Neural cell (in vitro differentiated cells): Measurements from ENCODE around the gene KRTAP4-4. TPM values are rescaled to one million over a fixed set of nuclear protein-coding genes. Genes with fewer than 3 reads are reported as not detected.
"Not testable (repeated sequence)": the region's sequence is repeated elsewhere in the genome, so short reads cannot be mapped to it uniquely, and the experiment has no call there.

Source experiments
- H2AFZ ChIP-seq: fragments of 200-600, 300-800 bp; sonication (generic), shearing (Covaris generic); 2 replicates; pipeline ENCODE4 v1.6.0; 2014; ENCODE audit warnings: low read depth, mild to moderate bottlenecking, antibody characterized with exemption, low read length, moderate library complexity
- H3F3A ChIP-seq: fragments of 200-600 bp; shearing (Covaris generic); 2 replicates; pipeline ENCODE4 v1.6.1; 2016; ENCODE audit warnings: mild to moderate bottlenecking, moderate library complexity, mixed read lengths, antibody characterized with exemption, low read length; ENCODE audit not compliant: insufficient read depth, poor library complexity, severe bottlenecking
- H3K27ac ChIP-seq: fragments of 200-600, 300-800 bp; sonication (generic), shearing (Covaris generic); 2 replicates; pipeline ENCODE4 v1.5.1; 2014; ENCODE audit warnings: mild to moderate bottlenecking, low read length, moderate library complexity
- H3K27me3 ChIP-seq: fragments of 300-800, 200-600 bp; sonication (generic), shearing (Covaris generic); 2 replicates; pipeline ENCODE4 v1.6.0; 2014; ENCODE audit warnings: mild to moderate bottlenecking, low read depth, low read length, moderate library complexity; ENCODE audit not compliant: insufficient read depth
- H3K36me3 ChIP-seq: fragments of 300-800, 200-600 bp; sonication (generic), shearing (Covaris generic); 2 replicates; pipeline ENCODE4 v1.5.1; 2014; ENCODE audit warnings: mild to moderate bottlenecking, antibody characterized with exemption, low read length, moderate library complexity; ENCODE audit not compliant: insufficient read depth
- H3K4me2 ChIP-seq: fragments of 300-800, 200-600 bp; sonication (generic), shearing (Covaris generic); 2 replicates; pipeline ENCODE4 v1.6.0; 2014; ENCODE audit warnings: mild to moderate bottlenecking, low read length
- H3K4me3 ChIP-seq: fragments of 300-800, 200-600 bp; sonication (generic), shearing (Covaris generic); 2 replicates; pipeline ENCODE4 v1.5.1; 2014; ENCODE audit warnings: mild to moderate bottlenecking, low read length, moderate library complexity
- H3K79me2 ChIP-seq: fragments of 200-600 bp; shearing (Covaris generic); replicated peaks from 2 replicates; pipeline ENCODE4 v1.6.0; 2014; ENCODE audit warnings: mild to moderate bottlenecking, low read length, moderate library complexity; ENCODE audit not compliant: insufficient read depth
- H3K9ac ChIP-seq: fragments of 300-800, 200-600 bp; sonication (generic), shearing (Covaris generic); 2 replicates; pipeline ENCODE4 v1.6.1; 2016; ENCODE audit warnings: mild to moderate bottlenecking, low read length, mixed read lengths
- H3K9me2 ChIP-seq: fragments of 200-600 bp; shearing (Covaris generic); 2 replicates; pipeline ENCODE4 v1.6.1; 2016; ENCODE audit warnings: mild to moderate bottlenecking, low read length, mixed read lengths; ENCODE audit not compliant: insufficient read depth
- H3K9me3 ChIP-seq: fragments of 200-600, 300-800 bp; sonication (generic), shearing (Covaris generic); 2 replicates; pipeline ENCODE4 v1.6.1; 2016; ENCODE audit warnings: mild to moderate bottlenecking, mixed run types, low read length, moderate library complexity, mixed read lengths
- H4K20me1 ChIP-seq: fragments of 200-600 bp; shearing (Covaris generic); 2 replicates; pipeline ENCODE4 v1.6.1; 2016; ENCODE audit warnings: mild to moderate bottlenecking, mixed run types; ENCODE audit not compliant: insufficient read depth
- CTCF ChIP-seq: fragments of 450-650 bp; IDR thresholded peaks from 2 replicates; pipeline ENCODE4 v1.5.1; 2014; ENCODE audit warnings: antibody characterized with exemption, mild to moderate bottlenecking, moderate library complexity; ENCODE audit not compliant: poor library complexity, severe bottlenecking
- EP300 ChIP-seq: fragments of 450-650 bp; conservative IDR thresholded peaks from 2 replicates; pipeline ENCODE4 v1.6.1; 2014; ENCODE audit warnings: antibody characterized with exemption, mild to moderate bottlenecking, moderate library complexity; ENCODE audit not compliant: poor library complexity, severe bottlenecking
- EZH2 ChIP-seq: fragments of 200-600, 300-800 bp; shearing (Covaris generic), sonication (generic); IDR thresholded peaks from 2 replicates; pipeline ENCODE4 v1.6.1; 2014; ENCODE audit warnings: antibody characterized with exemption, low read length, borderline replicate concordance, mild to moderate bottlenecking; ENCODE audit not compliant: insufficient read depth, poor library complexity, severe bottlenecking
- MXI1 ChIP-seq: fragments of 450-650 bp; conservative IDR thresholded peaks from 2 replicates; pipeline ENCODE4 v1.6.1; 2014; ENCODE audit warnings: antibody characterized with exemption, mild to moderate bottlenecking; ENCODE audit not compliant: poor library complexity, severe bottlenecking
- POLR2AphosphoS5 ChIP-seq: IDR thresholded peaks from 2 replicates; pipeline ENCODE4 v1.6.1; 2012
- RAD21 ChIP-seq: fragments of 450-650 bp; conservative IDR thresholded peaks from 2 replicates; pipeline ENCODE4 v1.6.1; 2014; ENCODE audit warnings: antibody characterized with exemption, mild to moderate bottlenecking, moderate library complexity
- REST ChIP-seq: IDR thresholded peaks from 2 replicates; pipeline ENCODE4 v1.6.1; 2012; ENCODE audit warnings: borderline replicate concordance
- SMC3 ChIP-seq: fragments of 450-650 bp; conservative IDR thresholded peaks from 2 replicates; pipeline ENCODE4 v1.6.1; 2014; ENCODE audit warnings: antibody characterized with exemption, mild to moderate bottlenecking, moderate library complexity; ENCODE audit not compliant: poor library complexity
- TAF1 ChIP-seq: IDR thresholded peaks from 2 replicates; pipeline ENCODE4 v1.6.1; 2012; ENCODE audit warnings: low read depth
- polyA plus RNA-seq: library from polyadenylated mRNA; depleted of rRNA; stranded (reverse); fragments of >200 nt; gene quantifications from 2 replicates; pipeline ENCODE4 v1.2.3, GENCODE V29; 2014

Gene KRTAP4-4
- polyA plus RNA-seq, 1 donor from 2014 or later, result not detected

GRCh38 chr17:41149652-41149985, 10.9 kb downstream of the KRTAP4-4 start, which contains the start of gene KRTAP4-5:
Gene KRTAP4-5 (minus strand): TSS chr17:41149825. CDS start chr17:41149767, 58 bp downstream.
- Histone ChIP-seq H2AFZ (no peak within 1 kb of the TSS), H4K20me1 (no peaks in the 10 kb centered on the region), H3F3A (no peaks in the 10 kb centered on the region), H3K79me2 (no peaks in the 10 kb centered on the region), H3K9me3 (no peaks in the 10 kb centered on the region), H3K4me2 (no peak within 1 kb of the TSS), H3K9ac (no peak within 1 kb of the TSS), H3K36me3 (no peaks in the 10 kb centered on the region), H3K9me2 (no peaks in the 10 kb centered on the region), H3K27me3 (no peaks in the 10 kb centered on the region), H3K27ac (no peak within 1 kb of the TSS), H3K4me3 (no peak within 1 kb of the TSS)
- TF ChIP-seq EP300 (no peak), RAD21 (no peak), SMC3 (no peak), CTCF (no peak), MXI1 (no peak), POLR2AphosphoS5 (no peak), EZH2 (no peak), REST (no peak), TAF1 (no peak)

- H3K27me3 ChIP-seq, H3K4me2 ChIP-seq, H3K4me3 ChIP-seq, H3K9me3 ChIP-seq, H2AFZ ChIP-seq, H3K79me2 ChIP-seq, H3K9me2 ChIP-seq, H3F3A ChIP-seq, H4K20me1 ChIP-seq, H3K36me3 ChIP-seq, H3K9ac ChIP-seq, H3K27ac ChIP-seq: not testable (repeated sequence)
Measured at GRCh38 chr17:41148971-41149651, 11.4 kb downstream of the KRTAP4-4 start.
